Ramos (cell line): ENCODE results near the gene LYSMD3.

ENCODE experiments used
- in situ Hi-C: fragments of 300-500 bp; cut with MboI; formaldehyde crosslinking; loops from one replicate; pipeline ENCODE4 v1.14.3; 2022; ENCODE audit warnings: low sequenced_read_pairs; ENCODE audit not compliant: unreplicated experiment

LYSMD3 gene

GRCh38 chr5:90488791-90489190, 40.6 kb downstream of the LYSMD3 start:
- in situ Hi-C loops: no loop called here

- in situ Hi-C loops: no loop called here
Observed at GRCh38 chr5:90484540-90484939, 44.8 kb downstream of the LYSMD3 start.

DNA sequence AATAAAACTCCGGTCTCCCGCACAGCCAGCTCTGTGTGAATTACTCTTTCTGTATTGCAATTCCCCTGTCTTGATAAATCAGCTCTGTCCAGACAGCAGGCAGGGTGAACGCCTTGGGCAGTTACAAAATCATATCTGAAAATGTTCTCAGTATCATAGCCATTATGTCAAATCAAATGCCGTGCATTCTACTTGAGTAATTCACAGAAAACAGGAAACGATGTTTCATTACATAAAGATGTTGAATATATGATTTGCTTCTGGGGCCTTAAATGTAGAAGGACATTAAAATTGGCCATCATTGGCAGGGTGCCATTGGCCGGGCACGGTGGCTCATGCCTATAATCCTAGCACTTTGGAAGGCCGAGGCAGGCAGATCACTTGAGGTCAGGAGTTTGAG, 46.2 kb downstream of the LYSMD3 start:
- in situ Hi-C loops: no loop called here

- in situ Hi-C loops: no loop called here
Observed at GRCh38 chr5:90480699-90481098, 48.7 kb downstream of the LYSMD3 start.

DNA sequence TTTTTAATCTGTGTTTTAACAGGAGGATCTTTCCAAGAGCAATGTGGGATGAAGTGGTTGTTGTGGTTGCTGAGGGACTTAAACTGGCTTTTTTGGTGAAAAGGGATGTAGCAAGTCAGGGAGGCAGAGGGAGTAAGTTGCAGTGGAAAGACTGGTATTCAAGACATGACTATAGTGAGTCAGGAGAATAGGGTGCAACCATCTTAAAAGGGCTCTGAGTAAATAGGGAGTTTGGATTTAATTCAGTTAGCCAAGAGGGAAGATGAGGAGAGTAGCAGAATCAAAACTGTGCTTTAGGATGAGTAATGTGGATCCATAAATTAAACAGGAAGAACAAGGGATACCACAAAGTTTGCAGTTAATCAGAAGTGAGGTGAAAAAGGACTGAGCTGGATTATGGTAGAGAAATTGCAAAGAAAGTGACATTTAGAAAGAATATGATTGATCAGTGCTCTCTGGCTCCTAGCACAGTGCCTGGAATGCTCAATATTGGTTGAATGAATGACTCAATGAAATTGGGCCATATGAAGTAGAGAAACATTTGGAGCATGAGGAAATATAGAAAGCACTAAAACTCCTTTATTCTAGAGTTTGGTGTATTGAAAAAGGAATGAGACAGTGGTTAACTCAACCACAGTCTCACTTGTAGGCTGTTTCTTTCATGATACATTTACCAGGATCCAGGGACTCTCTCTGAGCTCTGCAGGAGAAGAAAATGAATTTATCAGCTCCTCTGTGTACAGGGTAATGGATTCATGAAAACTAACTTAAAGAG, 49.6 kb downstream of the LYSMD3 start:
- in situ Hi-C loops: no loop called here

GRCh38 chr5:90477621-90478215, 51.7 kb downstream of the LYSMD3 start:
- in situ Hi-C loops: no loop called here

GRCh38 chr5:90477073-90477472, 52.3 kb downstream of the LYSMD3 start:
- in situ Hi-C loops: no loop called here

DNA sequence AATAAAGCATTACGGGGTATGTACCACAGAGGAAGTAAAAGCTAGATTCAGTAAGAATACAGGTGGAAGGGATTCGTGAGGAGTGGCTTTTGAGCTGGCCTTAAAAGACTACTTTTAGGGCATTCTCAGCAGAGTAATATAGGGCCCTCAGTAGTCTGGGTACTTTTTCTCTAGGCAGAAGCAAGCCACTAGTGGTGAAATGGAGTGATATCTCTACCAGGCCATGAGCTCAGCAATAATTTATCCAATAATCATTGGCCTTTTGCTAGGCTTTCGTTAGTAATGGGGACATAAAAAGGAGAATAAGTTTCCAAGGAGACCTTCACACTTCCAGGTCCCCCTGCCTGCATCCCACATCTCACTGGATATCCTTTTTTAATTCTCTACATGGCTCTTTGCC, 53.0 kb downstream of the LYSMD3 start:
- in situ Hi-C loops: no loop called here

GRCh38 chr5:90475436-90475980, 53.9 kb downstream of the LYSMD3 start:
- in situ Hi-C loops: no loop called here

- in situ Hi-C loops: no loop called here
Observed at GRCh38 chr5:90474235-90475107, 54.9 kb downstream of the LYSMD3 start, which contains the start of the genes MBLAC2 and POLR3G. Gene MBLAC2 (minus strand): TSS chr5:90474771. CDS start chr5:90474292, 479 bp downstream. Gene POLR3G (plus strand): TSS chr5:90474864. CDS start chr5:90485568, 10,704 bp downstream.

GRCh38 chr5:90473396-90474234, 55.8 kb downstream of the LYSMD3 start:
- in situ Hi-C loops: no loop called here

GRCh38 chr5:90472783-90473395, 56.5 kb downstream of the LYSMD3 start:
- in situ Hi-C loops: no loop called here
